WTC11 (cell line): ENCODE data around the gene NEURL3. TPM values are rescaled to one million over a fixed set of nuclear protein-coding genes. Genes with fewer than 3 reads are reported as not detected.

Experiments used
- ATAC-seq: fragments of 200-7000 bp; cut with Tn5 transposase; 2 replicates; pipeline ENCODE4 v1.10.0; 2021; ENCODE audit warnings: mild to moderate bottlenecking, moderate library complexity
- CTCF ChIA-PET: fragments of 300-600 bp; sonication (Branson Sonifier 250); formaldehyde crosslinking; loops from one replicate; lab custom pipeline; 2021; ENCODE audit warnings: antibody characterized with exemption; lab: Charles Lee
- POLR2A ChIA-PET: fragments of 350-600 bp; sonication (Branson Sonifier 250); formaldehyde crosslinking; loops from one replicate; lab custom pipeline; 2021; ENCODE audit warnings: antibody characterized with exemption; lab: Charles Lee
- DNase-seq: peaks from one replicate; pipeline ENCODE4 v3.0.0; 2021; ENCODE audit warnings: low spot score
- H3K27ac Mint-ChIP-seq: 2 replicates; pipeline ENCODE4 v1.8.0; 2021; ENCODE audit warnings: mixed read lengths
- H3K27me3 Mint-ChIP-seq: 2 replicates; pipeline ENCODE4 v1.8.0; 2021; ENCODE audit warnings: low read depth, mild to moderate bottlenecking, moderate library complexity, mixed read lengths
- H3K36me3 Mint-ChIP-seq: 2 replicates; pipeline ENCODE4 v1.8.0; 2021; ENCODE audit warnings: mixed read lengths
- H3K4me1 Mint-ChIP-seq: 2 replicates; pipeline ENCODE4 v1.8.0; 2022; ENCODE audit warnings: mixed read lengths
- H3K4me3 Mint-ChIP-seq: 2 replicates; pipeline ENCODE4 v1.8.0; 2021; ENCODE audit warnings: mild to moderate bottlenecking, moderate library complexity, mixed read lengths
- H3K9me3 Mint-ChIP-seq: 2 replicates; pipeline ENCODE4 v1.8.0; 2021; ENCODE audit warnings: mixed read lengths
- CREB1 ChIP-seq: sonication (generic); formaldehyde crosslinking; IDR thresholded peaks from 2 replicates; pipeline ENCODE4 v1.8.0; 2023; ENCODE audit warnings: mild to moderate bottlenecking, missing genetic modification reagents
- GABPB1 ChIP-seq: sonication (generic); formaldehyde crosslinking; IDR thresholded peaks from 2 replicates; pipeline ENCODE4 v1.8.1; 2023; ENCODE audit warnings: mild to moderate bottlenecking, missing genetic modification reagents
- HMGA2 ChIP-seq: fragments of 250-450 bp; sonication (Bioruptor Pico); IDR thresholded peaks from 2 replicates; pipeline ENCODE4 v1.4.0; 2021; ENCODE audit warnings: mild to moderate bottlenecking, moderate library complexity
- NFYB ChIP-seq: sonication (generic); formaldehyde crosslinking; conservative IDR thresholded peaks from 2 replicates; pipeline ENCODE4 v1.8.0; 2022; ENCODE audit warnings: low read depth, missing genetic modification reagents
- NR3C1 ChIP-seq: sonication (generic); formaldehyde crosslinking; conservative IDR thresholded peaks from 2 replicates; pipeline ENCODE4 v1.8.1; 2023; ENCODE audit warnings: low read depth, mild to moderate bottlenecking, missing genetic modification reagents
- OVOL2 ChIP-seq: fragments of 250-450 bp; sonication (Bioruptor Pico); IDR thresholded peaks from 2 replicates; pipeline ENCODE4 v1.9.0; 2021; ENCODE audit warnings: mild to moderate bottlenecking, borderline replicate concordance
- RELA ChIP-seq: sonication (generic); formaldehyde crosslinking; IDR thresholded peaks from 2 replicates; pipeline ENCODE4 v1.8.1; 2022; ENCODE audit warnings: missing genetic modification reagents, mild to moderate bottlenecking, borderline replicate concordance
- SP1 ChIP-seq: sonication (generic); formaldehyde crosslinking; conservative IDR thresholded peaks from 2 replicates; pipeline ENCODE4 v1.8.1; 2022; ENCODE audit warnings: missing genetic modification reagents
- ZNF121 ChIP-seq: sonication (generic); formaldehyde crosslinking; IDR thresholded peaks from 2 replicates; pipeline ENCODE4 v1.8.0; 2023; ENCODE audit warnings: missing genetic modification reagents
- ZNF219 ChIP-seq: sonication (generic); formaldehyde crosslinking; IDR thresholded peaks from 2 replicates; pipeline ENCODE4 v1.8.0; 2023; ENCODE audit warnings: missing genetic modification reagents, mild to moderate bottlenecking, borderline replicate concordance
- ZNF263 ChIP-seq: sonication (generic); formaldehyde crosslinking; IDR thresholded peaks from 2 replicates; pipeline ENCODE4 v1.8.1; 2022; ENCODE audit warnings: low read depth, mild to moderate bottlenecking, moderate library complexity, missing genetic modification reagents
- ZNF423 ChIP-seq: fragments of 250-450 bp; sonication (Bioruptor Pico); IDR thresholded peaks from 2 replicates; pipeline ENCODE4 v2.1.2; 2022; ENCODE audit warnings: mild to moderate bottlenecking, moderate library complexity
- ZNF671 ChIP-seq: fragments of 250-450 bp; sonication (Bioruptor Pico); IDR thresholded peaks from 2 replicates; pipeline ENCODE4 v1.8.0; 2021; ENCODE audit warnings: mild to moderate bottlenecking
- total RNA-seq: library from RNA; stranded (reverse); gene quantifications from 3 replicates; pipeline ENCODE4 v1.2.3, GENCODE V29; 2021
- TF ChIP-seq, protein P1 (sequence below): fragments of 250-450 bp; sonication (Bioruptor Pico); IDR thresholded peaks from 2 replicates; pipeline ENCODE4 v1.9.0; 2021; ENCODE audit warnings: mild to moderate bottlenecking
- TF ChIP-seq, protein P2 (sequence below): sonication (generic); formaldehyde crosslinking; IDR thresholded peaks from 2 replicates; pipeline ENCODE4 v1.8.1; 2023; ENCODE audit warnings: mild to moderate bottlenecking, moderate library complexity, missing genetic modification reagents
- TF ChIP-seq, protein P3 (sequence below): sonication (generic); formaldehyde crosslinking; IDR thresholded peaks from 2 replicates; pipeline ENCODE4 v1.8.1; 2022; ENCODE audit warnings: missing genetic modification reagents, borderline replicate concordance
- TF ChIP-seq, protein P4 (sequence below): fragments of 250-450 bp; sonication (Bioruptor Pico); IDR thresholded peaks from 2 replicates; pipeline ENCODE4 v1.9.0; 2021; ENCODE audit warnings: mild to moderate bottlenecking
- TF ChIP-seq, protein P5 (sequence below): sonication (generic); formaldehyde crosslinking; IDR thresholded peaks from 2 replicates; pipeline ENCODE4 v1.8.1; 2023; ENCODE audit warnings: mild to moderate bottlenecking, missing genetic modification reagents, moderate library complexity
- TF ChIP-seq, protein P6 (sequence below): sonication (generic); formaldehyde crosslinking; IDR thresholded peaks from 2 replicates; pipeline ENCODE4 v1.8.0; 2022; ENCODE audit warnings: mild to moderate bottlenecking, missing genetic modification reagents

The NEURL3 gene
- total RNA-seq, 1 experiment from 2014 or later: not detected

DNA sequence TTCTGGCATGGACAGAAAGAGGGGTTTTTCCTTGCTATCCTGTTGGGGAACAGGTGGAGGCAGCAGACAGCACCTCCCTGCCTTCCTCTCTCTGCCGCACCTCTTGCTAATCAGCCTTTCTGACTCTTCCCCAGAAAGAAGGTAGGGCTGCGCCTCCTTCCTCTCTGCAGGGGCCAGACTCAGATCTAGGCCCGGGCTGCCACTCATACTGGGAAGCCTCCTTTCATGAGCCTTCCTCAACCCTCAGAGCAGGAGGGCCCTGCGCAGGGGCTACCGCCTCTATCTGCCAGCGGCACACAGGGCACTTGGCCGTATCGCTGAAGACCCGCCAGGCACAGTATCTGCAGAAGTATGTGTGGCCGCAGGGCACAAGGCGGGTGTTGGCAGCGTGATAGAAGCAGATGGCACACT lies 7.1 kb downstream of the NEURL3 start:
- ATAC-seq (peak; percentile 88), DNase-seq (peak; percentile 44)
- H3K4me3 Mint-ChIP-seq: no peak overlapping the region
- H3K27me3 Mint-ChIP-seq: peaks cover 4% of the 10 kb centered on the region; the same call in 1 of the 2 replicates
- H3K36me3 Mint-ChIP-seq: peaks cover 4% of the 10 kb centered on the region; the same call in 1 of the 2 replicates
- H3K9me3 Mint-ChIP-seq: peaks cover 18% of the 10 kb centered on the region
- TF ChIP-seq OVOL2 (CRISPR knock-in tag) (no peak), ZNF423 (CRISPR knock-in tag) (no peak), ZNF263 (CRISPR knock-in tag) (no peak), ZNF671 (no peak), HMGA2 (CRISPR knock-in tag) (no peak), ZNF219 (no peak), SP1 (no peak), NFYB (CRISPR knock-in tag) (no peak), ZNF121 (CRISPR knock-in tag) (no peak), GABPB1 (CRISPR knock-in tag) (no peak), CREB1 (no peak), NR3C1 (no peak), RELA (CRISPR knock-in tag) (no peak)
- TF ChIP-seq, protein P1, sequence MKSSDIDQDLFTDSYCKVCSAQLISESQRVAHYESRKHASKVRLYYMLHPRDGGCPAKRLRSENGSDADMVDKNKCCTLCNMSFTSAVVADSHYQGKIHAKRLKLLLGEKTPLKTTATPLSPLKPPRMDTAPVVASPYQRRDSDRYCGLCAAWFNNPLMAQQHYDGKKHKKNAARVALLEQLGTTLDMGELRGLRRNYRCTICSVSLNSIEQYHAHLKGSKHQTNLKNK: no peak
- TF ChIP-seq, protein P2, sequence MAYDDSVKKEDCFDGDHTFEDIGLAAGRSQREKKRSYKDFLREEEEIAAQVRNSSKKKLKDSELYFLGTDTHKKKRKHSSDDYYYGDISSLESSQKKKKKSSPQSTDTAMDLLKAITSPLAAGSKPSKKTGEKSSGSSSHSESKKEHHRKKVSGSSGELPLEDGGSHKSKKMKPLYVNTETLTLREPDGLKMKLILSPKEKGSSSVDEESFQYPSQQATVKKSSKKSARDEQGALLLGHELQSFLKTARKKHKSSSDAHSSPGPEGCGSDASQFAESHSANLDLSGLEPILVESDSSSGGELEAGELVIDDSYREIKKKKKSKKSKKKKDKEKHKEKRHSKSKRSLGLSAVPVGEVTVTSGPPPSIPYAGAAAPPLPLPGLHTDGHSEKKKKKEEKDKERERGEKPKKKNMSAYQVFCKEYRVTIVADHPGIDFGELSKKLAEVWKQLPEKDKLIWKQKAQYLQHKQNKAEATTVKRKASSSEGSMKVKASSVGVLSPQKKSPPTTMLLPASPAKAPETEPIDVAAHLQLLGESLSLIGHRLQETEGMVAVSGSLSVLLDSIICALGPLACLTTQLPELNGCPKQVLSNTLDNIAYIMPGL (CRISPR knock-in tag): no peak
- TF ChIP-seq, protein P3, sequence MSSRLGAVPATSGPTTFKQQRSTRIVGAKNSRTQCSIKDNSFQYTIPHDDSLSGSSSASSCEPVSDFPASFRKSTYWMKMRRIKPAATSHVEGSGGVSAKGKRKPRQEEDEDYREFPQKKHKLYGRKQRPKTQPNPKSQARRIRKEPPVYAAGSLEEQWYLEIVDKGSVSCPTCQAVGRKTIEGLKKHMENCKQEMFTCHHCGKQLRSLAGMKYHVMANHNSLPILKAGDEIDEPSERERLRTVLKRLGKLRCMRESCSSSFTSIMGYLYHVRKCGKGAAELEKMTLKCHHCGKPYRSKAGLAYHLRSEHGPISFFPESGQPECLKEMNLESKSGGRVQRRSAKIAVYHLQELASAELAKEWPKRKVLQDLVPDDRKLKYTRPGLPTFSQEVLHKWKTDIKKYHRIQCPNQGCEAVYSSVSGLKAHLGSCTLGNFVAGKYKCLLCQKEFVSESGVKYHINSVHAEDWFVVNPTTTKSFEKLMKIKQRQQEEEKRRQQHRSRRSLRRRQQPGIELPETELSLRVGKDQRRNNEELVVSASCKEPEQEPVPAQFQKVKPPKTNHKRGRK: no peak
- TF ChIP-seq, protein P4, sequence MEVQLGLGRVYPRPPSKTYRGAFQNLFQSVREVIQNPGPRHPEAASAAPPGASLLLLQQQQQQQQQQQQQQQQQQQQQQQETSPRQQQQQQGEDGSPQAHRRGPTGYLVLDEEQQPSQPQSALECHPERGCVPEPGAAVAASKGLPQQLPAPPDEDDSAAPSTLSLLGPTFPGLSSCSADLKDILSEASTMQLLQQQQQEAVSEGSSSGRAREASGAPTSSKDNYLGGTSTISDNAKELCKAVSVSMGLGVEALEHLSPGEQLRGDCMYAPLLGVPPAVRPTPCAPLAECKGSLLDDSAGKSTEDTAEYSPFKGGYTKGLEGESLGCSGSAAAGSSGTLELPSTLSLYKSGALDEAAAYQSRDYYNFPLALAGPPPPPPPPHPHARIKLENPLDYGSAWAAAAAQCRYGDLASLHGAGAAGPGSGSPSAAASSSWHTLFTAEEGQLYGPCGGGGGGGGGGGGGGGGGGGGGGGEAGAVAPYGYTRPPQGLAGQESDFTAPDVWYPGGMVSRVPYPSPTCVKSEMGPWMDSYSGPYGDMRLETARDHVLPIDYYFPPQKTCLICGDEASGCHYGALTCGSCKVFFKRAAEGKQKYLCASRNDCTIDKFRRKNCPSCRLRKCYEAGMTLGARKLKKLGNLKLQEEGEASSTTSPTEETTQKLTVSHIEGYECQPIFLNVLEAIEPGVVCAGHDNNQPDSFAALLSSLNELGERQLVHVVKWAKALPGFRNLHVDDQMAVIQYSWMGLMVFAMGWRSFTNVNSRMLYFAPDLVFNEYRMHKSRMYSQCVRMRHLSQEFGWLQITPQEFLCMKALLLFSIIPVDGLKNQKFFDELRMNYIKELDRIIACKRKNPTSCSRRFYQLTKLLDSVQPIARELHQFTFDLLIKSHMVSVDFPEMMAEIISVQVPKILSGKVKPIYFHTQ (CRISPR knock-in tag): no peak
- TF ChIP-seq, protein P5, sequence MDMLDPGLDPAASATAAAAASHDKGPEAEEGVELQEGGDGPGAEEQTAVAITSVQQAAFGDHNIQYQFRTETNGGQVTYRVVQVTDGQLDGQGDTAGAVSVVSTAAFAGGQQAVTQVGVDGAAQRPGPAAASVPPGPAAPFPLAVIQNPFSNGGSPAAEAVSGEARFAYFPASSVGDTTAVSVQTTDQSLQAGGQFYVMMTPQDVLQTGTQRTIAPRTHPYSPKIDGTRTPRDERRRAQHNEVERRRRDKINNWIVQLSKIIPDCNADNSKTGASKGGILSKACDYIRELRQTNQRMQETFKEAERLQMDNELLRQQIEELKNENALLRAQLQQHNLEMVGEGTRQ (CRISPR knock-in tag): no peak
- TF ChIP-seq, protein P6, sequence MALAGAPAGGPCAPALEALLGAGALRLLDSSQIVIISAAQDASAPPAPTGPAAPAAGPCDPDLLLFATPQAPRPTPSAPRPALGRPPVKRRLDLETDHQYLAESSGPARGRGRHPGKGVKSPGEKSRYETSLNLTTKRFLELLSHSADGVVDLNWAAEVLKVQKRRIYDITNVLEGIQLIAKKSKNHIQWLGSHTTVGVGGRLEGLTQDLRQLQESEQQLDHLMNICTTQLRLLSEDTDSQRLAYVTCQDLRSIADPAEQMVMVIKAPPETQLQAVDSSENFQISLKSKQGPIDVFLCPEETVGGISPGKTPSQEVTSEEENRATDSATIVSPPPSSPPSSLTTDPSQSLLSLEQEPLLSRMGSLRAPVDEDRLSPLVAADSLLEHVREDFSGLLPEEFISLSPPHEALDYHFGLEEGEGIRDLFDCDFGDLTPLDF (CRISPR knock-in tag): no peak
- POLR2A ChIA-PET: no interaction called here
- H3K27ac Mint-ChIP-seq: no peak overlapping the region
- peaks cover 9% of the 10 kb centered on the region for H3K4me1 Mint-ChIP-seq
- CTCF ChIA-PET: interaction anchor here (1.0 kb wide), 1 partner anchor 11 kb away, joined by 6 read pairs; no protein-coding TSS in a partner anchor
